Thyroid gland (tissue), 4 donors: ENCODE results near the gene CTCF. TPM values are rescaled to one million over a fixed set of nuclear protein-coding genes. Genes with fewer than 3 reads are reported as not detected.

Experiments
- DNase-seq, 2 donors: peaks; one replicate each; pipeline ENCODE4 v3.0.0-alpha.2; 2019
- H3K27ac ChIP-seq, 3 donors: fragments of 200-600 bp; sonication (generic); 1 replicate in 2 of 3; 2 replicates in 1 of 3; pipeline ENCODE4 v1.5.1; 2016 to 2019; ENCODE audit warnings: mild to moderate bottlenecking in 1 of 3, moderate library complexity in 1 of 3
- H3K27me3 ChIP-seq: fragments of 200-600 bp; sonication (generic); one replicate; pipeline ENCODE4 v1.5.1; 2019
- H3K36me3 ChIP-seq, 2 donors: fragments of 200-600 bp; sonication (generic); one replicate each; pipeline ENCODE4 v1.5.1; 2016 to 2019
- H3K4me1 ChIP-seq, 2 donors: fragments of 200-600 bp; sonication (generic); one replicate each; pipeline ENCODE4 v1.5.1; 2017 to 2019
- H3K4me3 ChIP-seq, 3 donors: fragments of 200-600 bp; sonication (generic); replicated peaks in 1 of 3; 1 replicate in 2 of 3; 2 replicates in 1 of 3; pipeline ENCODE4 v1.5.1; 2016; ENCODE audit warnings: mild to moderate bottlenecking in 1 of 3
- H3K9me3 ChIP-seq: fragments of 200-600 bp; sonication (generic); one replicate; pipeline ENCODE4 v1.5.1; 2017
- CTCF ChIP-seq, 6 experiments: fragments of 200-600 bp in 3 of 6; fragments of 450-650 bp in 3 of 6; sonication (generic) in 3 of 6; IDR thresholded peaks; one replicate each; pipeline ENCODE4 v1.5.1; 2016 to 2019; ENCODE audit warnings: antibody characterized with exemption in 6 of 6, mild to moderate bottlenecking in 2 of 6, inconsistent platforms in 1 of 6, moderate library complexity in 1 of 6
- POLR2A ChIP-seq, 2 donors: fragments of 450-650 bp; IDR thresholded peaks; one replicate each; pipeline ENCODE4 v1.6.1; 2017; ENCODE audit warnings: antibody characterized with exemption in 2 of 2, mild to moderate bottlenecking in 2 of 2, moderate library complexity in 1 of 2
- WGBS, 2 donors: methylation state at CpG; one replicate each; pipeline ENCODE4 v1.1.5; 2017; 5-methylcytosine and 5-hydroxymethylcytosine counted together
- intact Hi-C: fragments of 100-400 bp; cut with DNase I; formaldehyde crosslinking; loops from one replicate; pipeline ENCODE4 v1.15.1; 2023
- total RNA-seq, 4 donors: library from RNA; depleted of rRNA; stranded (reverse); fragments of >200 nt; gene quantifications; one replicate each; pipeline ENCODE4 v1.2.3, GENCODE V29; 2016

CTCF gene
- total RNA-seq, 4 donors from 2014 or later = 37.2 to 52.1 (median 47.2) TPM

GRCh38 chr16:67525176-67525860 lies 37.0 kb upstream of the CTCF start:
- no peaks in the 10 kb centered on the region for H3K27me3 ChIP-seq
- no peak for DNase-seq
- no peaks in the 10 kb centered on the region for H3K36me3 ChIP-seq
- no peaks in the 10 kb centered on the region for H3K9me3 ChIP-seq
- H3K27ac ChIP-seq = no peak overlapping the region
- H3K4me1 ChIP-seq = peaks cover 13 to 15% of the 10 kb centered on the region in 2 donors
- 81% methylated on average over 9 to 11 of the region's 11 CpGs for WGBS, 2 donors
- no peak overlapping the region for H3K4me3 ChIP-seq
- intact Hi-C loops = loop anchor here (5.0 kb wide), 1 partner anchor 37 kb away; the partner anchor contains the start of gene CTCF
- TF ChIP-seq POLR2A (IDR thresholded peaks at IDR 0.05) (no peak), CTCF (IDR thresholded peaks at IDR 0.05) (no peak)

DNA sequence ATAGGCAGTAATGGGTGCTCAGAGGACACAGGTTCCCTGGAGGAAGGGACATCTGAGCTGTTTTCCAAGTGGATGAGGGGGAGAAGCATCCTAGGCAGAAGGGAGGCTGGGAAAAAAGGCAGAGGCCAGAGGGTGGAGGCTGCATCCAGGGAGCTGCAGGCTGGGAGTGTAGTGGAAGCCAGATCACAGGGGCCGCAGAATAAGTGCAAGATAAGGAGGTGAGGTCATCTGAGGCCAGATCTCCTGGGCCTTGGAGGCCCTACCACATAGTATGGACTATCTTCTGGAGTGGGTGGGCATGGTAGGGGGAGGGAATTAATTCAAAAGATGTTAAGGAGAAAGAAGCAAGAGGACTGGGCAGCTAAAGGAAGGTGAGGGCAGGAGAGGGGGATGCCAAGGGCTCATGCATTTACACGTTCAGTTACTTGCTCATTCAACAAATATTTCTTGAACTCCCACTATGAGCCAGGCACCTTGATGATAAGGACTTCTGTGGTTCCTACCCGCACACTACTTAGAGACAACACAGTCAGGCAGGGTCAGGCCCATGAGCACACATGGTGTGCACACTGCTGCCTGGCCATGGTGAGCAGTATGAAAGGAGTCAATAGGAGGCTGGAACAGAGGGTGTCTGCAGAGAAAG lies 36.1 kb upstream of the CTCF start:
- no peaks in the 10 kb centered on the region for H3K36me3 ChIP-seq
- WGBS, 2 donors = 92 to 96% methylated on average over 3 of the region's 3 CpGs
- H3K4me3 ChIP-seq = no peak overlapping the region
- H3K9me3 ChIP-seq = no peaks in the 10 kb centered on the region
- no peaks in the 10 kb centered on the region for H3K27me3 ChIP-seq
- H3K4me1 ChIP-seq = peaks cover 23 to 24% of the 10 kb centered on the region in 2 donors
- intact Hi-C loops = loop anchor here (5.0 kb wide), 1 partner anchor 36 kb away; the partner anchor contains the start of gene CTCF
- TF ChIP-seq POLR2A (IDR thresholded peaks at IDR 0.05) = no peak
- TF ChIP-seq CTCF (IDR thresholded peaks at IDR 0.05) = no peak
- no peak overlapping the region for H3K27ac ChIP-seq
- DNase-seq = no peak

- H3K9me3 ChIP-seq = no peaks in the 10 kb centered on the region
- 31 to 82% methylated on average over 7 to 13 of the region's 45 CpGs for WGBS, 2 donors
- intact Hi-C loops = loop anchor here (5.0 kb wide), 1 partner anchor 34 kb away; the partner anchor contains the start of gene CTCF
- peak within 1 kb of the TSS; percentile 72 to 88 (median 80) for H3K27ac ChIP-seq
- H3K4me3 ChIP-seq = peak within 1 kb of the TSS; percentile 38 to 73 (median 70)
- peak; percentile 53 to 54 for DNase-seq
- peaks cover 31 to 36% of the 10 kb centered on the region in 2 donors for H3K4me1 ChIP-seq
- TF ChIP-seq POLR2A (IDR thresholded peaks at IDR 0.05) (no peak), CTCF (IDR thresholded peaks at IDR 0.05) (peak in 2 of 6 experiments; percentile 1 to 10)
- H3K36me3 ChIP-seq = no peaks in the 10 kb centered on the region
- no peaks in the 10 kb centered on the region for H3K27me3 ChIP-seq
Measured at GRCh38 chr16:67528222-67528869, 34.0 kb upstream of the CTCF start, which contains the start of gene RIPOR1. Gene RIPOR1, plus strand, starts transcription at chr16:67528829. Its CDS starts 9,618 bp downstream, at chr16:67538447.

- Histone ChIP-seq H3K4me3 (peak overlapping the region; percentile 37 to 73 (median 70)), H3K27ac (peak overlapping the region; percentile 72 to 88 (median 80)), H3K9me3 (no peaks in the 10 kb centered on the region), H3K27me3 (no peaks in the 10 kb centered on the region), H3K4me1 (peaks cover 31 to 36% of the 10 kb centered on the region in 2 donors), H3K36me3 (no peaks in the 10 kb centered on the region)
- 3 to 15% methylated on average over 5 to 48 of the region's 65 CpGs for WGBS, 2 donors
- intact Hi-C loops = loop anchor here (5.0 kb wide), 1 partner anchor 33 kb away; the partner anchor contains the start of gene CTCF
- peak; percentile 42 to 47 for DNase-seq
- TF ChIP-seq POLR2A (IDR thresholded peaks at IDR 0.05) = peak in 1 of 2 donors; percentile 60
- no peak for TF ChIP-seq CTCF (IDR thresholded peaks at IDR 0.05)
Measured at GRCh38 chr16:67528870-67529581, 33.3 kb upstream of the CTCF start.
